Hepatocyte (in vitro differentiated cells): ENCODE results near the gene KCNMA1. TPM values are rescaled to one million over a fixed set of nuclear protein-coding genes. Genes with fewer than 3 reads are reported as not detected.
A peak's percentile ranks its signal among the peaks of the same experiment; 100 is the strongest.

ENCODE experiments used
- DNase-seq: peaks from one replicate; pipeline ENCODE4 v3.0.0-alpha.2; 2016; ENCODE audit warnings: low spot score
- H2AFZ ChIP-seq: fragments of 200-600 bp; sonication (generic); 2 replicates; pipeline ENCODE4 v1.6.0; 2016; ENCODE audit warnings: antibody characterized with exemption, mild to moderate bottlenecking
- H3K27ac ChIP-seq: fragments of 200-600 bp; sonication (generic); 2 replicates; pipeline ENCODE4 v1.5.1; 2016; ENCODE audit warnings: mild to moderate bottlenecking
- H3K27me3 ChIP-seq: fragments of 200-600 bp; sonication (generic); 2 replicates; pipeline ENCODE4 v1.6.1; 2016
- H3K36me3 ChIP-seq: fragments of 200-600 bp; sonication (generic); replicated peaks from 2 replicates; pipeline ENCODE4 v1.5.1; 2016; ENCODE audit warnings: low read depth; ENCODE audit not compliant: insufficient read depth
- H3K4me1 ChIP-seq: fragments of 200-600 bp; sonication (generic); 2 replicates; pipeline ENCODE4 v1.5.1; 2016; ENCODE audit warnings: mild to moderate bottlenecking, moderate library complexity; ENCODE audit not compliant: insufficient read depth
- H3K4me2 ChIP-seq: fragments of 200-600 bp; sonication (generic); 2 replicates; pipeline ENCODE4 v1.6.0; 2016
- H3K4me3 ChIP-seq: fragments of 200-600 bp; sonication (generic); 2 replicates; pipeline ENCODE4 v1.5.1; 2016; ENCODE audit warnings: mild to moderate bottlenecking
- H3K79me2 ChIP-seq: fragments of 200-600 bp; sonication (generic); 2 replicates; pipeline ENCODE4 v1.6.0; 2017; ENCODE audit warnings: mild to moderate bottlenecking
- H3K9me2 ChIP-seq: fragments of 200-600 bp; sonication (generic); replicated peaks from 2 replicates; pipeline ENCODE4 v1.6.0; 2017; ENCODE audit warnings: mild to moderate bottlenecking; ENCODE audit not compliant: insufficient read depth
- H3K9me3 ChIP-seq: fragments of 200-600 bp; sonication (generic); 2 replicates; pipeline ENCODE4 v1.5.1; 2016; ENCODE audit warnings: low read depth, mild to moderate bottlenecking
- H4K20me1 ChIP-seq: fragments of 200-600 bp; sonication (generic); 2 replicates; pipeline ENCODE4 v1.6.0; 2016; ENCODE audit warnings: mild to moderate bottlenecking; ENCODE audit not compliant: insufficient read depth, poor library complexity, severe bottlenecking
- EZH2 ChIP-seq: fragments of 200-600 bp; sonication (generic); IDR thresholded peaks from 2 replicates; pipeline ENCODE4 v1.6.1; 2016; ENCODE audit warnings: antibody characterized with exemption, mild to moderate bottlenecking, borderline replicate concordance
- EZH2phosphoT487 ChIP-seq: fragments of 200-600 bp; sonication (generic); IDR thresholded peaks from one replicate; pipeline ENCODE4 v1.6.1; 2018; ENCODE audit warnings: antibody characterized with exemption, mild to moderate bottlenecking, low read depth, moderate library complexity; ENCODE audit not compliant: unreplicated experiment, severe bottlenecking
- WGBS: methylation state at CpG from one replicate; pipeline ENCODE4 v1.1.6; 2016; ENCODE audit warnings: low lambda C conversion rate; ENCODE audit errors: missing lambda C conversion rate; 5-methylcytosine and 5-hydroxymethylcytosine counted together
- polyA plus RNA-seq: library from polyadenylated mRNA; unstranded; fragments of >200 nt; fragmentation: Nextera tagmentation; extraction: Ambion mirVana; gene quantifications from 2 replicates; pipeline ENCODE4 v1.2.1, GENCODE V29; 2016
- total RNA-seq: library from RNA; depleted of rRNA; stranded (reverse); fragments of >200 nt; gene quantifications from 2 replicates; pipeline ENCODE4 v1.2.3, GENCODE V29; 2014
- TF ChIP-seq, protein P1 (sequence below): fragments of 200-600 bp; sonication (generic); IDR thresholded peaks from 2 replicates; pipeline ENCODE4 v1.5.1; 2016; ENCODE audit warnings: antibody characterized with exemption, mild to moderate bottlenecking; ENCODE audit not compliant: poor library complexity

KCNMA1 gene
- total and polyA plus RNA-seq, 2 experiments from 2014 or later = 42.6 to 73.3 TPM

- H4K20me1 ChIP-seq = no peaks in the 10 kb centered on the region
- no peak for TF ChIP-seq EZH2phosphoT487
- no peaks in the 10 kb centered on the region for H3K79me2 ChIP-seq
- no peak overlapping the region for H3K4me3 ChIP-seq
- 70% methylated on average over 3 of the region's 3 CpGs for WGBS
- H3K27me3 ChIP-seq = no peaks in the 10 kb centered on the region
- H2AFZ ChIP-seq = no peak overlapping the region
- H3K9me2 ChIP-seq = no peaks in the 10 kb centered on the region
- H3K36me3 ChIP-seq = no peaks in the 10 kb centered on the region
- no peak overlapping the region for H3K4me2 ChIP-seq
- H3K4me1 ChIP-seq = peaks cover 12% of the 10 kb centered on the region
- H3K27ac ChIP-seq = no peak overlapping the region
- H3K9me3 ChIP-seq = no peaks in the 10 kb centered on the region
- DNase-seq = no peak
These were observed 77.6 kb downstream of the KCNMA1 start for GRCh38 chr10:77560052-77560451.

GRCh38 chr10:77556990-77557601 lies 80.5 kb downstream of the KCNMA1 start:
- H3K9me2 ChIP-seq = no peaks in the 10 kb centered on the region

GRCh38 chr10:77555591-77556212 lies 81.9 kb downstream of the KCNMA1 start:
- TF ChIP-seq EZH2 (no peak), EZH2phosphoT487 (no peak)
- TF ChIP-seq, protein P1, sequence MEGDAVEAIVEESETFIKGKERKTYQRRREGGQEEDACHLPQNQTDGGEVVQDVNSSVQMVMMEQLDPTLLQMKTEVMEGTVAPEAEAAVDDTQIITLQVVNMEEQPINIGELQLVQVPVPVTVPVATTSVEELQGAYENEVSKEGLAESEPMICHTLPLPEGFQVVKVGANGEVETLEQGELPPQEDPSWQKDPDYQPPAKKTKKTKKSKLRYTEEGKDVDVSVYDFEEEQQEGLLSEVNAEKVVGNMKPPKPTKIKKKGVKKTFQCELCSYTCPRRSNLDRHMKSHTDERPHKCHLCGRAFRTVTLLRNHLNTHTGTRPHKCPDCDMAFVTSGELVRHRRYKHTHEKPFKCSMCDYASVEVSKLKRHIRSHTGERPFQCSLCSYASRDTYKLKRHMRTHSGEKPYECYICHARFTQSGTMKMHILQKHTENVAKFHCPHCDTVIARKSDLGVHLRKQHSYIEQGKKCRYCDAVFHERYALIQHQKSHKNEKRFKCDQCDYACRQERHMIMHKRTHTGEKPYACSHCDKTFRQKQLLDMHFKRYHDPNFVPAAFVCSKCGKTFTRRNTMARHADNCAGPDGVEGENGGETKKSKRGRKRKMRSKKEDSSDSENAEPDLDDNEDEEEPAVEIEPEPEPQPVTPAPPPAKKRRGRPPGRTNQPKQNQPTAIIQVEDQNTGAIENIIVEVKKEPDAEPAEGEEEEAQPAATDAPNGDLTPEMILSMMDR = no peak
- no peaks in the 10 kb centered on the region for H3K27me3 ChIP-seq
- H3K9me3 ChIP-seq = no peaks in the 10 kb centered on the region
- peaks cover 17% of the 10 kb centered on the region for H3K4me1 ChIP-seq
- H2AFZ ChIP-seq = no peak overlapping the region
- no peak overlapping the region for H3K4me2 ChIP-seq
- H3K4me3 ChIP-seq = no peak overlapping the region
- DNase-seq = no peak
- no peaks in the 10 kb centered on the region for H3K79me2 ChIP-seq
- no peaks in the 10 kb centered on the region for H3K9me2 ChIP-seq
- WGBS = 78% methylated on average over 4 of the region's 4 CpGs
- H3K36me3 ChIP-seq = no peaks in the 10 kb centered on the region
- H4K20me1 ChIP-seq = no peaks in the 10 kb centered on the region
- peak overlapping the region; percentile 82 for H3K27ac ChIP-seq

More at GRCh38 chr10:77556990-77557601, 80.5 kb downstream of the KCNMA1 start:
- Histone ChIP-seq H3K4me1 (peaks cover 17% of the 10 kb centered on the region), H2AFZ (no peak overlapping the region), H3K36me3 (no peaks in the 10 kb centered on the region), H3K4me3 (no peak overlapping the region), H4K20me1 (no peaks in the 10 kb centered on the region), H3K4me2 (no peak overlapping the region), H3K27ac (no peak overlapping the region), H3K79me2 (no peaks in the 10 kb centered on the region), H3K9me3 (no peaks in the 10 kb centered on the region), H3K27me3 (no peaks in the 10 kb centered on the region)
- DNase-seq = no peak
- 100% methylated on average over 1 of the region's 1 CpG for WGBS
- TF ChIP-seq, protein P1 = no peak
- no peak for TF ChIP-seq EZH2phosphoT487
- no peak for TF ChIP-seq EZH2

DNA sequence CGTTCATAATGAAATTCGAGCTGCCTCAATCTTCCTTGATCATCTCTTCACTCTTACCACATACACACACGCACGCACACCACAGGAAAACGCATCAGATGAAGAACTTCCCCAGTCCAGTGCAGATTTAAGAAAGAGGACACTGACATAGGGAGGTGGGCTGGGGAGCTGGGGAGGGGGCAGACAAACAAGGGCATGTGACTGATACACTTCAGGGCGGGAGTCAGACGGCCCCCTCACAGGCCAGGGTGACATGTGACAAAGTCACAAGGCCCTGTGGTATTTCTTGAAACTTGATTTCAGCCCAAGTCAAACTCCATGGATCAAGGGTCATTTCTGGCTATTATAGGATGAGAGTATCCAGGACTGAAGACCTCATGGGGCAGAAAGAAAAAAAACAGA lies 82.6 kb downstream of the KCNMA1 start:
- TF ChIP-seq, protein P1 = no peak
- no peak for TF ChIP-seq EZH2
- no peak for TF ChIP-seq EZH2phosphoT487
- Histone ChIP-seq H3K4me1 (peaks cover 17% of the 10 kb centered on the region), H3K9me2 (no peaks in the 10 kb centered on the region), H3K79me2 (no peaks in the 10 kb centered on the region), H4K20me1 (no peaks in the 10 kb centered on the region), H3K4me3 (no peak overlapping the region), H3K36me3 (no peaks in the 10 kb centered on the region), H3K4me2 (no peak overlapping the region), H3K9me3 (no peaks in the 10 kb centered on the region), H2AFZ (no peak overlapping the region), H3K27me3 (no peaks in the 10 kb centered on the region), H3K27ac (peak overlapping the region; percentile 82)
- DNase-seq = no peak
- WGBS = 73% methylated on average over 7 of the region's 7 CpGs
